LNCAP (cell line): Measurements from ENCODE around the gene SLA2.

Experiments used
- CTCF ChIP-seq: fragments of 450-650 bp; IDR thresholded peaks from 2 replicates; pipeline ENCODE4 v1.5.1; 2017; ENCODE audit warnings: mild to moderate bottlenecking

Gene SLA2

DNA sequence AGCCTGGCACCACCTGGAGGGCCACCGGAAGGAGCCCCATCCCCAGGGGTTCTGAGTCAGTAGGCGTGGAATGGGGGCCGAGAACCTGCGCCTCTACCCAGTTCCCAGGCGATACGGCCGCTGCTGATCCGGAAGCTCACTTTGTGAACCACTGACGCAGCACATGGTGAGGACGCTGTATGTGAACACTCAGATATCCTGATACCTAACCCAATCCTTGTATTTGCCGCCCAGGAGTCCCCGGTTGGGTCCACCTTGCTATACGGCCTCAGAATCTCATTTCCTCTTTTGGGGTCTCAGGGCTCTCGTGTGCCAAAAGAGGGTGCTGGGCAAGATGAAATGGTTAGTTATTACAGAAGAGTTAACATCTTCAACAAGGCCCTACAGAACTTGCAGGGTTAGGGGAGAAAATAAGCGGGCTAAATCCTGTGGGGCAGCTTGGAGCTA, 41.0 kb downstream of the SLA2 start:
- TF ChIP-seq CTCF: no peak

GRCh38 chr20:36601540-36601939, 44.5 kb downstream of the SLA2 start:
- no peak for TF ChIP-seq CTCF

- no peak for TF ChIP-seq CTCF
Measured at GRCh38 chr20:36599912-36600345, 46.1 kb downstream of the SLA2 start.

DNA sequence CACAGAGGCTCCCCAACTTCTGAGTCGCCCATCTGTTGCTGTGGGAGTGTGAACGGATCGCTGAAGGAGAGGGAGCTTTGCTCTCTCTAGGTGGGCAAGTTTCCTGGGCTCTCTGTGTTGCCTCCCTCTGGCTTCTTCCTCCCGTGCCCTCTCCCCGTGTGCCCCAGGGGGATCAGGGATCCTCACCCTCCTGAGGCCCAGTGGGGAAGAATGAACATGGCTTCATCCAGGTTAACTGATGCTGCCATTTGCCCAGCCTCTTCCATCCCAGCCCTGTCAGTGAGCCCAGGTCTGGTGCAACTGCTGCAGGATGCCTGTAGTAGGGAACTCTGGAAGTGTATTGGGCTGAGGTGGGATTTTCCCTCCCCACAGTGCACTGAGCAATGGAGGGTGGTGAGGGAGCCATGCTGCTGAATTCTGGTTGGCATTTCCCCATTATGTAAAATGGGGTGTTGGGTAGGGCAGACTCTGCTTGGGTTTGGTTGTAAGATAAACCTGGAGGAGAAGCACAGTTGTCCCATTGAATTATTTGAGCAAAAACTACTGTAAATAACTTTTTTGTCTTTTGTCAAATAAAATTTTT, 52.6 kb downstream of the SLA2 start:
- no peak for TF ChIP-seq CTCF

DNA sequence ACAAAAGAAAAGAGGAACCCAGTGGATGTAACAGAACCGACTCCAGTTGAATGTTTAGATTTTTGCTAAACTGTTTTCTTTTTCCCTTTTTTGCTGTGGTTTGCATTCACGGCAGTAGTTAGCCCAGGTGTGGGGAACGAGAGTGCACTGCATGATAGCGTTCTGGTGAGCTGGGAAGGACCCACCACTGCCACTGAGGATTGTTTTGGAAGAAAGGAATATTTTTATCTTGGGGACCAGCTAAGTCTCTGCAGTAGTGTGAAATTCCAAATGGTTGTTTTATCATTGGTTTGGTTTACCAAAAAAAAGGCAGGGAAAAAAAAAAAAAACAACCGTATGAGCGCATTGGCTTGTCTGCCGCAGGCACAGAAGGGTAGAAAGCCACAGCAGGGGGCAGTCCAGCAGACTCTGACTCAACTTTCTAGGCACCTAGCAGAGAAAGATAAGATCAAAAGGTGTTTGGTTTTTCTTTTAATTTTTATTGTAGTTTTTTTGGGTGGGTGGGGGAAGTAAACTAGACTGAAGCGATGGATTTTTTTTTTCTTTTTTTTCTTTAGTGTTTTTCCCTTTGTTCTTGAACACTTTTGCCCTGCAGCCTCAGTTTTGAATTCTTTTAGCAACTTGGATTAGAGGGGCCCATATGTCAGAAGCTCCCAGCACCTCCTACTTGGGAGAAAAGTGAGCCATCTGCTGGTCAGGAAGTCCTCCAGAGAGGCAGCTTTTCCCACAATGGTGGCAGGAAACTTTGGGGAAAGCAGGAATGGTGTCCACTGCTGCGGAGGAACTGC, 53.9 kb downstream of the SLA2 start:
- no peak; the same call in 1 of the 2 replicates for TF ChIP-seq CTCF

GRCh38 chr20:36591281-36591680, 54.7 kb downstream of the SLA2 start:
- TF ChIP-seq CTCF: no peak

- no peak for TF ChIP-seq CTCF
Measured at GRCh38 chr20:36587388-36588070, 58.5 kb downstream of the SLA2 start.
